ENCODE measurements around the gene HEBP1. TPM values are rescaled to one million over a fixed set of nuclear protein-coding genes. Genes with fewer than 3 reads are reported as not detected.
"Not testable (repeated sequence)": the region's sequence is repeated elsewhere in the genome, so short reads cannot be mapped to it uniquely, and the experiment has no call there.

HEBP1 gene
- 44.3 TPM for total RNA-seq
- long read RNA-seq, transcript HEBP1-201 (4 exons, 1,173 nt): major isoform, 49 of 54 reads
- long read RNA-seq, partial matches to known transcripts: 1 of 54 reads
- long read RNA-seq, other reads (novel, unspliced or antisense): 4 of 54 reads

DNA sequence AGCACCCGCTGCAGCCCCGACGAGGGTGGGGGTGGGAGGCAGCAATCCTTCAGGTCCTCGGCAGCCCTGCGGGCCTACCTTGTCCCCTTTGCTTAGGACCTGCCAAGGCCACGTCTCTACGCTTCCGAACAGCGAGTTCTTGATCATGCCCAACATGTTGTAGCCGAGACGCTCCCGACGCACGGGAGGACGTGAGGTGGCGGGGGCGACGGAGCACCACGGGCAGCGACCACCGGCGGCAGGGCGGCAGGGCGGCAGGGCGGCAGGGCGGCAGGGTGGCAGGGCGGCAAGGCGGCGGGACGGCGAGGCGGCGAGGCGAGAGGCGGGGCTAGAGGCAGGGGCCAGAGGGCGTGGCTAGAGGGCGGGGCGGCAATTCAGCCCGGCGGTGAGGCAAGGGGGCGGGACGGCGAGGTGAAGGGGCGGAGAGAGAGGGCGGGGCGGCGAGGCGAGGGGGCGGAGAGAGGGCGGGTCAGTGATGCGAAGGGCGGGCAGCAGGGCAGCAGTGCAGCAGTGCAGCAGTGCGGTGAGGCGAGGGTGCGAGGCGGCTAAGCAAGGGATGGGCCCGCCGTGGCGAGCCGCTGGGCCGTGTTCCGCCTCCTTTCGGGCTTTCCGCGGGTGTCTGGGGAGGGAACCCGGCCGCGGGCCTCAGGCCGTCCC lies at the start of gene HEBP1:
Gene HEBP1, minus strand, starts transcription at position 307 of the 657 bp plus-strand sequence. Its CDS starts 151 bp downstream, at position 156.
- intact Hi-C loops (cut with DNase I): loop anchor here (5.0 to 10.0 kb wide), 3 partner anchors 102 to 212 kb away; partner anchors contain the start of genes DDX47 and GSG1
- DNase-seq (ENCODE audit: low spot score): peak; percentile 100

DNA sequence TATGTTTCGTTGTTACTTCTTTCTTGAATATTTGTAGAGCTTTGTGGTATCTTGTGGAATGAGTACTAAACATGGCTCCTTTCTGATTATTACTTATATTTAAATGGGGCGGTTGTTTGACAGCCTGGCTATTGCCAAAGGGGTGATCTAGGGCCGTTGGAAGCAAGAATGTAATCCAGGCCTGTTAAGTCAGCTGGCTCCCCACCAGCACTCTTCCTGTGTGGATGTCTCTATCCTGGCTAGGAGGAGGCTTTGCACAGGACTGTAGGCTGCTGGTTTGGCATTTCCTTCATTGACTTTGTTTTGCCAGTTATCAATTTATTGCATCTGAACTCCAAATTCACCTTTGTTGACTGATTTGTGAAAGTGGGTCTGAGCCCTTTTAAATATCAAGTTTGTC lies 49.8 kb upstream of the HEBP1 start:
- DNase-seq (ENCODE audit: low spot score): no peak
- intact Hi-C loops (cut with DNase I): no loop called here

DNA sequence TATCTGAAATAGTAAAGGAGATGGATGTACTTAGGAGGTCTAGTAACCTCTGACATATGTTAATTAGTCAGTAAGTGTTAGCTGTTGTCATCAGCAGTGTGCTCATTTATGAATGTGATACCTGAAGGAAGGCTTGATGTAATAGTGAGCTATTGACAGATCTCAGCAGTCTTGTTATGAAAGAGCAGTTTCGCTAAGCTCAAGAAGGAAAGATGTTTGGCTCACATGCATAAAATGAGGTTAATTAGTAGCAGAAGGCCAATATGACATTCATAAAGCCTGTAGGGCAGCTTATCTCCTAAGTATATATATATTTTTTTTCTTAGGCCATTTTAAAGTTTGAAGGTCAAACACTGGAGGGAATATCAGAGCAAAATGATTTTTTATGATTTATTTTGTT lies 46.9 kb upstream of the HEBP1 start:
- intact Hi-C loops (cut with DNase I): no loop called here
- DNase-seq (ENCODE audit: low spot score): no peak

- intact Hi-C loops (cut with DNase I): no loop called here
- DNase-seq (ENCODE audit: low spot score): no peak
These were observed 45.8 kb upstream of the HEBP1 start for GRCh38 chr12:13045816-13046215.

GRCh38 chr12:13044906-13045299 lies 44.8 kb upstream of the HEBP1 start:
- DNase-seq (ENCODE audit: low spot score): no peak
- intact Hi-C loops (cut with DNase I): no loop called here

DNA sequence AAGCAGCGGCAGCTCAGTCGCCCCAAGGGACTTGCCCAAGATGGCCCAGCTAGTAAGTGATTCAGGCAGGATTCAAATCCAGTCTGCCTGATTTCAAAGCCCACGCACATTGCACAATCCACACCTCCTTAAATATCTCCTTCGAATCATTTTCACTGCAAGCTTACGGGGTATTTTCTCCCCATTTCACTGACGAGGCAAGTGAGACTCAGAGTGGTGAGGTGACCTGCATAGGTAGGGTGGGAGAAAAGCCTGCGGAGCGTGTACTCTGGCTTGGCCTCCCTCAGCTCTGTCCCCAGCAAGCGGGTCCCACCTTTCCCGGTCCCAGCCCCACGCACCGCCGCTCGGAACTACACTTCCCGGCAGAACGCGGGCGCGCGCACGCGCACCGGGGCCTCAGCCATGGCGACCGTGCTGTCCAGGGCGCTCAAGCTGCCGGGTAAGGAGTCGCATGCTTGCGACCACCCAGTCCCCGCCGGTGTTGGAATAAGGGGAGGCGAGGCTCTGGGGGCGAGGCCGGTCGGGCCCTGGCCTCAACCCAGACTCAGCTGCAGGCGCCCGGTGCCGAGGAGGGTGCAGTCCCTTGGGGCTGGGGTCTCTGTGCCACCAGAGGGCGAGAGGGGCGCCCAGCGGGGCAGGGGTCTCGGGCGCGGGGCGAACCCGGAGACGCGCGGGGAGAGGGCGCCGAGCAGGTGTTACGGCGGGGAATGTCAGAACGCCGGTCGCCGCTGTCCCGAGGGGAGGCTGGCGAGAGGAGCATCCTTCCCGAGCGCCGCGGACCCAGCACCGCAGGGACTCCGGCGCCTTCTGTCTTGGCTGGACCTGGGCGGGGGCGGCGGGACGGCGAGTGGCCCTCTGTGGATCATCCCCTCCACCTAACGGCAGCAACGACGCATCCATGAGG lies 44.2 kb upstream of the HEBP1 start, which contains the start of gene FAM234B:
Gene FAM234B, plus strand, starts transcription at position 380 of the 904 bp plus-strand sequence. Its CDS starts 23 bp downstream, at position 403.
- DNase-seq (ENCODE audit: low spot score): peak; percentile 91
- intact Hi-C loops (cut with DNase I): no loop called here

DNA sequence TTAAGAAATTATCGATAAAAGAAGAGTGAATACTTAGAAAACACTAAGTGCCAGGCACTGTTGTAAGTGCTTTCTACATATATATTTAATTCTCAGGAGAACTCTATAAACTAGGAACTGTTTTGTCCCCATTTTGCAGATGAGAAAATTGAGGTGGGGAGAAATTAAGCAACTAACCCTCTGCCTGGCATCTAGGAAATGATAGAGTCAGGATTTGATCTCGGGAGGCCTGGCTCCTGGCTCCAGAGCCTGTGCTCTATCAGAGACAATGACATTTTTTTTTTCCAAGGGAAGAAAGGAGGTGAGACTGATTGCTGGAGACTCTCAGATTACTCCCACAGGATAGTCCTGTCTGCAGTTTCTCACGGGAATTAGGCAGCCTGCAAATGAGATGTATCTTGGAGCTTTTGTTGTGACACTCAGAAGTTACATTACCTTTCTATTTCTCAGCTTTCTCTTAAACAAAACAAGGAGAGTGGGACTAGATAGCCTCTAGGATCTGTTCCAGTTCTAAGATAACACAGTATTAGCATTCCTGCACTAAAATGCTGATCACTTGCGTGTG lies 42.7 kb upstream of the HEBP1 start:
- intact Hi-C loops (cut with DNase I): no loop called here

GRCh38 chr12:13041224-13041623 lies 41.2 kb upstream of the HEBP1 start:
- intact Hi-C loops (cut with DNase I): no loop called here

More for the DNA sequence above, 42.7 kb upstream of the HEBP1 start:
- DNase-seq (ENCODE audit: low spot score): no peak

DNA sequence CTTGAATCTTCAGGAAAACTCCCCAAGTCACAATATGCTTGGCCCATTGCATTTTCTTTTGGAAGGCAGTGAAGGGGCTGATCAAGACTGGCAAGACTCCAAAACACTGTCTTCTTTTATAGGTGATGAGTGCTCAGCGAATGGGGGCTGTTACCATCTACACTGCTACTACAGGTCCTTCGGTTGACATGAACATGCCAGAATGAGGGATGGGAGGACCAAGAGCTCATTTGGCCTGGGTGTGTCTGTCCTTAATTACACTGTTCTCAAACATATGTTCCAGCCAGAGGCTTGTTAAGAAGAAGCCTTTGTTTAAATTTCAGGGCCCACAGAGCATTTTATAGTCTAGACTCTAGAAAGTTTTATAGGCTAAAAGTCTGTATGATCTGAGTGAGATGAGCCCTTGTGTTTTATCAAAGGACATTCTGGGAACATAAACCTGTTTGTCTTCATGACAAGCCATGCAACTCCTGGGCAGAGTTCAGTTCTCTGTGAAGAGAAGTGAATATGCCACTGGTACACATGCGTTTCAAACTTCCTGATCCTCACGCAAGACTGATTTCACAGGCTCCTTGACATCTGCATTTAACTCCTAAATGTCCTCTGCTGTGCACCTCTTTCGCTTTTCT lies 39.4 kb upstream of the HEBP1 start:
- intact Hi-C loops (cut with DNase I): no loop called here
- no peak for DNase-seq (ENCODE audit: low spot score)

More at GRCh38 chr12:13041224-13041623, 41.2 kb upstream of the HEBP1 start:
- no peak for DNase-seq (ENCODE audit: low spot score)

DNA sequence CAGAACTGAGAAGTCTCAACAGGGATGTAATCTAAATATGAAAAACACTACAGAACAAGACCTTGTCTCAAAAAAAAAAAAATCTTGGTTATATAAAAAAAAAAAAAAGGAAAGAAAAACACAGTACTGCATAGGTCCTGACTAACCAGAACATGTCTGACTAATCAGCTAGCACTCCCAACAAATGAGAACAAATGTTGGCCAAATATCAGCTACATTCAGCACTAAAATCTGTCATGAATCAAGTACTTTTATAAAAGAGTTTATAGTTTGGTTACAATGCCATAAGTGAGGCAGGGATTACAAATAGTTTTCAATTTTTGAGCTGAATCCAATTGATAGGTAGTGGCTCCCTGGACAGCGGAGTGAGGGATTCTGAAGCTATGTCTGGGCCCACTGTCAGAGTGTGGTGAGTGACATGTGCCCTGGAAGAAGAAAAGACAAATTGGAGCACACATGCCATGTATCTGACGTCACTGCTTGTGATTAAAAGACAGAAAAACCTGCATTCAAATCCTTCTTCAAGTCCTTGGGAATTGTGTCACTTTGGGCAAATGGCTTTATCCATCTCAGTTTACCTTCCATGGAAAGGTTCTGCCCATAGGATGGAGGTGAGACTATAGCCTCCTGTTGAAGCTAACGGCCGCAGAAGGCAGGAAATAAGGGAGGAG lies 38.6 kb upstream of the HEBP1 start:
- intact Hi-C loops (cut with DNase I): no loop called here
- no peak for DNase-seq (ENCODE audit: low spot score)

DNA sequence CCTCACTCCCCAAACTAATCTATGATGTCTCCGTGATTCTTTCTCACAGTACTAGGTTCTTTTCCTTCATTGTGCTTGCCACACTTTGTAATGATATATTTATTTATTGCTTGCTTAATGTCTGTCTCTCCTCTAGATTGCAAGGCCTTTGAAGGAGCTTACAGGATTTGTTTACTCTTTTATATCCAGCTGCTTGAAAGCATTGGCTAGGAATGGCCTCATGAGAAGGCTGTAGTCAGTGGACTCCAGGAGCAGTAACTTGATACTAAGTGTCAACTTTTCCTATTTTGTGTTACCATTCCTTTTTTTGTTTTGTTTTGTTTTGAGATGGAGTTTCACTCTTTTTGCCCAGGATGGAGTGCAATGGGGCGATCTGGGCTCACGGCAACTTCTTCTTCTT lies 36.8 kb upstream of the HEBP1 start:
- no peak for DNase-seq (ENCODE audit: low spot score)
- intact Hi-C loops (cut with DNase I): no loop called here

GRCh38 chr12:13035335-13035734 lies 35.3 kb upstream of the HEBP1 start:
- intact Hi-C loops (cut with DNase I); DNase-seq (ENCODE audit: low spot score): not testable (repeated sequence)

GRCh38 chr12:13033476-13033875 lies 33.4 kb upstream of the HEBP1 start:
- intact Hi-C loops (cut with DNase I): no loop called here
- no peak for DNase-seq (ENCODE audit: low spot score)

GRCh38 chr12:13032164-13032563 lies 32.1 kb upstream of the HEBP1 start:
- intact Hi-C loops (cut with DNase I): no loop called here
- DNase-seq (ENCODE audit: low spot score): no peak

GRCh38 chr12:13030541-13031291 lies 30.7 kb upstream of the HEBP1 start:
- no peak for DNase-seq (ENCODE audit: low spot score)
- intact Hi-C loops (cut with DNase I): no loop called here

DNA sequence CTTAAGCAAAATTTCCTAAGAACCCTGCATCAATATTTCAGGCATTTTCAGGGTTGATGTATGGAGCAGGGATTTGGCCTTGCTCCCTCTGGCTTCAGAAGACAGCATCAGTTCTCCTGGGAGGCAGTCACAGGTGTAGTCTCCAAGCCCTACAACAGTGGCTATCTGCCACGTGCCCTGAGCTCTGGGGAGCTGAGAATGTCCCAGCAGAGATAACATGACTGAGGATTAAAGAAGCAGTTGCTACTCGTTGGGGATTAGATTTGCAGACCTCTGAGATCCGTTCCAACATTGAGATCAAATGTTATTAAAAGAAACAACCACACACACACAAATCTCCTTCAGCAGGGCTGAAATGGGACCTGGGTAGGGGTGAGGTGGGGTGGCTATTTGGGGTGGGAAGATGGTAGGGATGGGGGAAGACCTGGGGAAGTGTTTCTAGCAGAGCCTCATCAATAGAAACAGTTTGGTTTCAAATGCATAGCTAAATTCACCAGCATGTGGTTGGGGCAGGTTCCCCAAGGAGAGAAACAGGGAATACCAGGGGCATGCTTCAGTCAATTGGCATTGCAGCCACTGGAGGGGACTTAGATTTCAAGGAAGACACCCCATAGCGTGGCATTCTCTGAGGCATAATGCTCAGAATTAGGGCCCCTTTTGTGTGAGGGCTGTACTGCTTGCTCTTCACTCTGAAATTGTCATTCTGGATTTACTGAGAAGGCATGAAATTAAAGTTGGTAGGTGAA lies 28.9 kb upstream of the HEBP1 start:
- intact Hi-C loops (cut with DNase I): no loop called here
- no peak for DNase-seq (ENCODE audit: low spot score)

DNA sequence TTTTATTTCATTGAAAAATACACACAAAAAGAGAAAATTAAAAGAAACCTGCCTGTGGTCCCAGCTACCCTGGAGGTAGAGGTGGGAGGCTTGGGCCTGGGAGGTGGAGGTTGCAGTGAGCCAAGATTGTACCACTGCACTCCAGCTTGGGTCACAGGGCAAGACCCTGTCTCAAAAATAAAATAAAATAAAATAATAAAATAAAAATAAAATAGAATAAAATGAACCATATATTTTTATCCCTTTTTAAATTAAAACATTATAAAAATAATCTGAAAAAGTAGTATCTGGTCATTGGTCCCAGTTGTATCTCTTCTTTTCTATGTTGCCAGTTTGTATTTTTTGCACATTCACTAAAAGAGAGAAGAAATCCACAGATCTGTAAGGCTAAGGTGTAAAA lies 27.4 kb upstream of the HEBP1 start:
- no peak for DNase-seq (ENCODE audit: low spot score)
- intact Hi-C loops (cut with DNase I): no loop called here

DNA sequence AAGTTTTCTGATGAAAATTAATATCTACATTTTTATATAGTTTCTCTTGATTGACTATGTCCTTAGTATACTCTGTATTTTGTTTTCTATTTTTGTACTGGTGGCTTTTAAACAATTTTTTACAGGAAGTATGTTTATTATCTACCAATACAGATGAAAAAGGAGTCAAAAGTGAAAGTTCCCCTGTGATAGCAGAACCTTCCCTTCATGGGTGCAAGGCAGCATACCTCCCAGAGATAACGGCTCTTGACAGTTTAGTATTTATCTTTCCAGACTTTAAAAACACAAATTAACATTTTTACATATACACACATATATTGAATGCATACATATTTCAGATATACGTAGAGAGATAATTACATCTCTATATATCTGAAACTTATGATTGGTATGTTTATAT lies 27.0 kb upstream of the HEBP1 start:
- intact Hi-C loops (cut with DNase I): no loop called here
- no peak for DNase-seq (ENCODE audit: low spot score)

Measured in cardiac septum (tissue), 1 donor.